Measurements from ENCODE around the gene RNF126.
"Not testable (repeated sequence)": the region's sequence is repeated elsewhere in the genome, so short reads cannot be mapped to it uniquely, and the experiment has no call there.

Gene RNF126

GRCh38 chr19:624433-625109, 38.4 kb downstream of the RNF126 start:
- no peak for DNase-seq

- DNase-seq = no peak
Observed at GRCh38 chr19:623974-624373, 39.0 kb downstream of the RNF126 start.

DNA sequence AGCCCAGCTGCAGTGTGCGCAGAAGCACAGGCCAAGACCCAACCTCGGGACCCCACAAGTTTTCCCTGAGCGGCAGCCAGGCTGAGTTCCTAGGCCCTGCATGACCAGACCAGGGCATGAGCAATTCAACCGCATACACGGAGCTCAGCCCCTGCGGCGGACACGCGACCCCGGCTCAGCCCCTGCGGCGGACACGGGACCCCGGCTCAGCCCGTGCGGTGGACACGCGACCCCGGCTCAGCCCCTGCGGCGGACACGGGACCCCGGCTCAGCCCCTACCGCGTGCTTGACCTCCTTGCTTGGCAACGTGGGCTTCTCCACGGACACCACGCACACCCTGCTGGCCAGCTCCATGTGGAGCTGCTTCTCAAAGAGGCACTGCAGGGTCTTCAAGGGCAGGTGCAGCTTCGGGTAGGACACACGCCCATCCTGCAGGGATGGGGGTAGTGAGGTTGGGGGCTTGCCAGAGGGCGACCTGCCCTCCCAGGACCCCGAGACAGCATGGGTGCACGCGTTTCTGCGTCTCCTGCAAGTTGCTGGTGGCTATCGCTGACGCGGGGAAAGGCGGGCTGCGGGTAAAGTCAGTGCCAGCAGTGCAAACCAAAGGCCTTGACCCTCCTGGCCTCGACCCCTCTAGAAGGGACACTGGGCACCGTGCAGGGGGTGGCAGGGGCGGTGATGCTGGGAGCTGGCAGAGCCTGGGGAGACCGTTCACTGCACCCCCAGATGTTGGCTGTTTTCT, 39.7 kb downstream of the RNF126 start:
- DNase-seq = no peak

GRCh38 chr19:622666-623065, 40.3 kb downstream of the RNF126 start:
- no peak for DNase-seq

GRCh38 chr19:621819-622218, 41.2 kb downstream of the RNF126 start:
- no peak for DNase-seq

- not testable (repeated sequence) for DNase-seq
Observed at GRCh38 chr19:621191-621590, 41.8 kb downstream of the RNF126 start.

DNA sequence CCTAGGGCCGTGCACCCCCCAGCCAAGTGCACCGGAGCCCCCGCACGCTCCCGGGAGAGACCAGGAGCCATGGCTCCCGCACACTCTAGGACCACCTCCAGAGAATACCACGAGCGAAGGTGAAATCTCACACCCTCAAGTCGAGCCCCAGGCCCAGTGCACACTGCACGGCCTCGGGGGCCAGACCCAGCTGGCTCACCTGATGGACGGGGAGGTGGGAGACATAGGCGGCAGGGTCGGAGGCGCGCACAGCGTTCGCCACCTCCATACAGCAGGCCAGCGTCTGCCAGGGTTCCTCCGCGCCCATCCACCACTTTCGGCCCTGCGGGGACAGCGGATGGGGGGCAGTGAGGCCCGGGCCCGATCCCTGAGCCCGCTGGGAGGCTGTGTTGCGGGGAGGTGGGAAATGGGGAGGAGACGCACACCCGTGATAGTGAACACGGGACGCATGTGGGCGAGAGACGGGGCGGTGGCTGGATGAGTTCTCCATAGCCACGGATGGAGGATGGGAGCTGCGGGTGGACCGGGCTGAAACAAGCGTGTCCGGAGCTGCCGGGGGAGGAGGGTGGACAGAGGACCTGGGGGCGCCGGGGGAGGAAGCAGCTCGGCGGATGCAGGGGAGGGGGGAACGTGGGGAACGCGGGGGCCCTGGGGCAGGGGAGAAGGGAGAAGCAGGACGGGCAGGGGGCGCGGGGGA, 42.7 kb downstream of the RNF126 start:
- DNase-seq = no peak

GRCh38 chr19:619286-620002, 43.6 kb downstream of the RNF126 start:
- DNase-seq = no peak

GRCh38 chr19:618674-619285, 44.2 kb downstream of the RNF126 start:
- DNase-seq = no peak

GRCh38 chr19:618247-618619, 44.8 kb downstream of the RNF126 start:
- no peak for DNase-seq

- no peak for DNase-seq
Observed at GRCh38 chr19:617551-618246, 45.3 kb downstream of the RNF126 start.

- no peak for DNase-seq
Observed at GRCh38 chr19:616747-617526, 46.1 kb downstream of the RNF126 start.

- DNase-seq = no peak
Observed at GRCh38 chr19:616062-616700, 46.8 kb downstream of the RNF126 start.

- no peak for DNase-seq
Observed at GRCh38 chr19:615619-616018, 47.4 kb downstream of the RNF126 start.

DNA sequence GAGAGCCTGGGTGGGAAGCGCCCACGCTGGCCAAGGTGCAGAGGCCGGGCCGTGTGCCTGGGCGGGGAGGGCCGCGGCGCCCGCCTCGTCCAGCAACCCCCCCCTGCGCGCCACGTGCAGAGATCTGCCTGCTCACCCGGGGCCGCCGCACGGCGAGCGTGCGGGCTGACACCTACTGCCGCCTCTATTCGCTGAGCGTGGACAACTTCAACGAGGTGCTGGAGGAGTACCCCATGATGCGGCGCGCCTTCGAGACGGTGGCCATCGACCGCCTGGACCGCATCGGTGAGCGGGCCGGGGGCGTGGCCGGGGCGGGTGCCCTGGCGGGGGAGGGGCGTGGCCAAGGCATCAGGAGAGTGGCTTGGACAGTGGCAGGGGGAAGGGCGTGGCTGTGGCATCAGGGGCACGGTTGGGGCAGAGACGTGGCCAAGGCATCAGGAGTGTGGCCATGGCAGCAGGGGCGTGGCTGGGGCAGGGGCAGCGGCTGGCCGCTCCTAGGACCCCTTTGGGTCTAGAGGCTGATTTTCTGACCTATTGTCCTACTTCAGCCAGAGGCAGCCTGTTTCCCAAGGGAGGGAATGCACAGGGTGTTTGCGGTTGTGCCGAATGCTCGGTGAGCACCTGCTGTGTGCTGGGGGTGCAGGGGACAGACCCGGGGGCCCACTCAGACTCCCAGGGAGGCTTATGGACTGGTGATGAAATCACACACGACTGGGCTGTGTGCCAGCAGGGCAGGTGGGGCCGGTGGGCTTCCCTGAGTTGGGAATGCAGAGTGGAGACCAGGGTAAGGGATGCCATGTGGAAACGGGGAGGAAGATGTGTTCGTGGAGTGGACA, 49.1 kb downstream of the RNF126 start:
- DNase-seq = no peak

- DNase-seq = no peak
Observed at GRCh38 chr19:612941-613340, 50.1 kb downstream of the RNF126 start.

GRCh38 chr19:611481-611868, 51.5 kb downstream of the RNF126 start:
- peak in 2 of 4 experiments; percentile 29 to 38 for DNase-seq

GRCh38 chr19:610801-611480, 52.1 kb downstream of the RNF126 start:
- DNase-seq = peak in 2 of 4 experiments; percentile 34 to 42

DNA sequence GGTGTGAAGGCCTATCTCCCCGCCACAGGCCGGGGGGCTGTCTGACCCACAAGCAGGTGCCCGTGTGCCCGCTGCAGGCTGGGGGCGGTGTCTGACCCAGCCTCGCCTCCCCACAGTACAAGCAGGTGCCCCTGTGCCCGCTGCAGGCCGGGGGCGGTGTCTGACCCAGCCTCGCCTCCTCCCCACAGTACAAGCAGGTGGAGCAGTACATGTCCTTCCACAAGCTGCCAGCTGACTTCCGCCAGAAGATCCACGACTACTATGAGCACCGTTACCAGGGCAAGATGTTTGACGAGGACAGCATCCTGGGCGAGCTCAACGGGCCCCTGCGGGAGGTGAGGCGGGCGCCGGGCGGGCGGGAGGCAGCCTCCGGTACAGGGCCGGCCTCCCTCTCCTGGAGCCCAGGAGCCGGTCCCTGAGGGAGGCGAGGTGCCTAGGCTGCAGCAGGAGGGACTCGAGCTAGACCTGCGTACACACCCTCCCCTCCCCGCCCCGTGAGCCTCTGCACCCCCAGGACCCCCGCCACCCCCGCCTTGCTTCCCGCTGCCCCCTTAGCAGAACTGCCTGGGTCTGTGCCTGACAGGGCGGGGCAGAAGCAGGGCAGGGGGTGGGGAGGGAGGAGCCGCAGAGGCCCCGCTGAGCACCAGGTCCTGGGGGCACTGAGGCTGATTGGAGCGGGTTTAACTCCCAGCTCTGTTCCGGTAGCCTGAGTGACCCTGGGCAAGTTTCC, 52.8 kb downstream of the RNF126 start:
- DNase-seq = peak in 1 of 4 experiments; percentile 20

Measured in activated CD4-positive, CD25-positive, alpha-beta regulatory T cell (primary cell).